MM.1S (cell line): ENCODE measurements around the gene LTB4R.

Experiments
- EZH2phosphoT487 ChIP-seq: fragments of 300-600 bp; sonication (generic); IDR thresholded peaks from 2 replicates; pipeline ENCODE4 v1.6.1; 2018; ENCODE audit warnings: antibody characterized with exemption, low read length
- TF ChIP-seq, protein P1 (sequence below): fragments of 300-600 bp; sonication (generic); IDR thresholded peaks from 2 replicates; pipeline ENCODE4 v1.5.1; 2016; ENCODE audit warnings: antibody characterized with exemption, low read length, mixed read lengths

- TF ChIP-seq, protein P1, sequence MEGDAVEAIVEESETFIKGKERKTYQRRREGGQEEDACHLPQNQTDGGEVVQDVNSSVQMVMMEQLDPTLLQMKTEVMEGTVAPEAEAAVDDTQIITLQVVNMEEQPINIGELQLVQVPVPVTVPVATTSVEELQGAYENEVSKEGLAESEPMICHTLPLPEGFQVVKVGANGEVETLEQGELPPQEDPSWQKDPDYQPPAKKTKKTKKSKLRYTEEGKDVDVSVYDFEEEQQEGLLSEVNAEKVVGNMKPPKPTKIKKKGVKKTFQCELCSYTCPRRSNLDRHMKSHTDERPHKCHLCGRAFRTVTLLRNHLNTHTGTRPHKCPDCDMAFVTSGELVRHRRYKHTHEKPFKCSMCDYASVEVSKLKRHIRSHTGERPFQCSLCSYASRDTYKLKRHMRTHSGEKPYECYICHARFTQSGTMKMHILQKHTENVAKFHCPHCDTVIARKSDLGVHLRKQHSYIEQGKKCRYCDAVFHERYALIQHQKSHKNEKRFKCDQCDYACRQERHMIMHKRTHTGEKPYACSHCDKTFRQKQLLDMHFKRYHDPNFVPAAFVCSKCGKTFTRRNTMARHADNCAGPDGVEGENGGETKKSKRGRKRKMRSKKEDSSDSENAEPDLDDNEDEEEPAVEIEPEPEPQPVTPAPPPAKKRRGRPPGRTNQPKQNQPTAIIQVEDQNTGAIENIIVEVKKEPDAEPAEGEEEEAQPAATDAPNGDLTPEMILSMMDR = no peak
- no peak for TF ChIP-seq EZH2phosphoT487
Measured at GRCh38 chr14:24343795-24344660, 32.7 kb downstream of the LTB4R start.
